K562 (cell line): Measurements from ENCODE around the gene ARHGAP15. TPM values are rescaled to one million over a fixed set of nuclear protein-coding genes. Genes with fewer than 3 reads are reported as not detected.

Experiments
- ATAC-seq: fragments of 200-7000 bp; cut with Tn5 transposase; 3 replicates; pipeline ENCODE4 v1.9.1; 2020; ENCODE audit warnings: moderate library complexity
- BruUV-seq: library from RNA; stranded (reverse); fragments of 400-500 nt; replicated peaks from 2 replicates; lab custom pipeline; 2021; lab: Mats Ljungman, UMichigan
- CTCF ChIA-PET: fragments of 300-600 bp; formaldehyde crosslinking; extraction: SDS; loops from one replicate; lab custom pipeline; 2021; ENCODE audit warnings: low intra/inter-chr PET ratio; lab: Yijun Ruan, JAX
- POLR2A ChIA-PET: fragments of 300-600, 350-650 bp; sonication (Branson Sonifier 250); formaldehyde crosslinking; extraction: SDS; loops from one replicate; lab custom pipeline; 2021; ENCODE audit warnings: antibody characterized with exemption, inconsistent platforms; lab: Yijun Ruan, JAX
- DNase-seq, 4 experiments: peaks; one replicate each; pipeline versions ENCODE4 v3.0.0 to v3.0.0-alpha.2; 2011 to 2018; ENCODE audit warnings: low spot score in 3 of 4, mixed read lengths in 3 of 4; ENCODE audit errors: extremely low read depth in 1 of 4
- FAIRE-seq: peaks from 2 replicates; lab custom pipeline; 2011; peaks lifted over from hg19 to GRCh38; lab: Jason Lieb, UNC
- H2AFZ ChIP-seq: 2 replicates; pipeline ENCODE4 v1.6.0; 2011; ENCODE audit warnings: low read depth, low read length, control low read depth, inconsistent platforms
- H3K27ac ChIP-seq: fragments of 200-600 bp; 3 replicates; pipeline ENCODE4 v1.8.0; 2011; ENCODE audit warnings: low read depth, mild to moderate bottlenecking, control low read depth, inconsistent platforms, low read length, moderate library complexity, mixed read lengths; ENCODE audit errors: extremely low read depth
- H3K27me3 ChIP-seq, 2 experiments: fragments of 300-600 bp in 1 of 2; 2 replicates in 1 of 2; 3 replicates in 1 of 2; pipeline versions ENCODE4 v1.6.0 to v1.8.0; 2011; ENCODE audit warnings: inconsistent platforms in 2 of 2, low read length in 2 of 2, mild to moderate bottlenecking in 1 of 2, mixed read lengths in 1 of 2, moderate library complexity in 1 of 2; ENCODE audit not compliant: control insufficient read depth in 2 of 2, insufficient read depth in 2 of 2
- H3K36me3 ChIP-seq: fragments of 300-600 bp; 3 replicates; pipeline ENCODE4 v1.8.0; 2011; ENCODE audit warnings: mild to moderate bottlenecking, low read length, inconsistent platforms; ENCODE audit not compliant: control insufficient read depth, insufficient read depth
- H3K4me1 ChIP-seq, 2 experiments: fragments of 200-600 bp in 1 of 2; replicated peaks in 1 of 2; 2 replicates in 1 of 2; 3 replicates in 1 of 2; pipeline versions ENCODE4 v1.5.1 to v1.8.0; 2011; ENCODE audit warnings: inconsistent platforms in 2 of 2, low read length in 2 of 2, mild to moderate bottlenecking in 1 of 2, mixed read lengths in 1 of 2, moderate library complexity in 1 of 2; ENCODE audit not compliant: control insufficient read depth in 2 of 2, insufficient read depth in 2 of 2
- H3K4me2 ChIP-seq: 2 replicates; pipeline ENCODE4 v1.6.1; 2011; ENCODE audit warnings: low read length, control low read depth, inconsistent platforms, mixed read lengths; ENCODE audit not compliant: insufficient read depth
- H3K4me3 ChIP-seq: fragments of 200-600 bp; sonication (generic), shearing (Covaris generic); 2 replicates; pipeline ENCODE4 v1.5.1; 2016; ENCODE audit warnings: control low read depth, inconsistent platforms
- H3K79me2 ChIP-seq: fragments of 200-600 bp; 3 replicates; pipeline ENCODE4 v1.8.0; 2011; ENCODE audit warnings: low read length, inconsistent platforms; ENCODE audit not compliant: control insufficient read depth, insufficient read depth
- H3K9ac ChIP-seq, 2 experiments: 2 replicates each; pipeline versions ENCODE4 v1.6.0 to v1.6.1; 2011; ENCODE audit warnings: low read depth in 2 of 2, low read length in 2 of 2, control low read depth in 1 of 2, inconsistent platforms in 1 of 2, mild to moderate bottlenecking in 1 of 2, mixed read lengths in 1 of 2; ENCODE audit not compliant: insufficient read depth in 1 of 2
- H3K9me1 ChIP-seq: one replicate; pipeline ENCODE4 v1.6.0; 2011; ENCODE audit warnings: inconsistent platforms, mild to moderate bottlenecking, low read length, moderate library complexity; ENCODE audit not compliant: control insufficient read depth, insufficient read depth
- H3K9me3 ChIP-seq: replicated peaks from 2 replicates; pipeline ENCODE4 v1.5.1; 2011; ENCODE audit warnings: low read depth, low read length, inconsistent platforms; ENCODE audit not compliant: control insufficient read depth, insufficient read depth
- H4K20me1 ChIP-seq: replicated peaks from 2 replicates; pipeline ENCODE4 v1.6.1; 2011; ENCODE audit warnings: low read length, inconsistent platforms, mixed read lengths; ENCODE audit not compliant: control insufficient read depth, insufficient read depth
- ARID2 ChIP-seq: fragments of 450-650 bp; IDR thresholded peaks from 2 replicates; pipeline ENCODE4 v1.6.1; 2017; ENCODE audit warnings: antibody characterized with exemption, mild to moderate bottlenecking
- BHLHE40 ChIP-seq: IDR thresholded peaks from 2 replicates; pipeline ENCODE4 v1.6.1; 2011; ENCODE audit warnings: low read length, improper control_type of control experiment
- CREM ChIP-seq: IDR thresholded peaks from 2 replicates; pipeline ENCODE4 v1.6.1; 2014; ENCODE audit warnings: antibody characterized with exemption, low read depth
- FOXJ3 ChIP-seq: sonication (generic); formaldehyde crosslinking; IDR thresholded peaks from 2 replicates; pipeline ENCODE4 v1.4.0; 2020; ENCODE audit warnings: mild to moderate bottlenecking, missing genetic modification reagents
- POLR2A ChIP-seq: fragments of 450-650 bp; conservative IDR thresholded peaks from 2 replicates; pipeline ENCODE4 v1.6.1; 2016
- RBM25 ChIP-seq: fragments of 200-400 bp; formaldehyde crosslinking; IDR thresholded peaks from 2 replicates; pipeline ENCODE4 v1.6.1; 2018; ENCODE audit warnings: low read length, low read depth, moderate library complexity; ENCODE audit not compliant: severe bottlenecking
- SMARCE1 ChIP-seq: fragments of 450-650 bp; IDR thresholded peaks from 2 replicates; pipeline ENCODE4 v1.7.1; 2016; ENCODE audit warnings: mild to moderate bottlenecking
- ZNF140 ChIP-seq: fragments of 250-450 bp; sonication (Bioruptor Pico); IDR thresholded peaks from 2 replicates; pipeline ENCODE4 v1.8.0; 2021; ENCODE audit warnings: moderate library complexity, mild to moderate bottlenecking, inconsistent platforms
- ZNF146 ChIP-seq: IDR thresholded peaks from one replicate; pipeline ENCODE4 v1.6.1; 2018; ENCODE audit warnings: missing compliant biosample characterization; ENCODE audit not compliant: unreplicated experiment
- ZNF165 ChIP-seq: fragments of 250-450 bp; sonication (Bioruptor Pico); IDR thresholded peaks from 2 replicates; pipeline ENCODE4 v1.4.0; 2020; ENCODE audit warnings: borderline replicate concordance
- ZNF253 ChIP-seq: fragments of 250-450 bp; sonication (Bioruptor Pico); conservative IDR thresholded peaks from 2 replicates; pipeline ENCODE4 v1.6.1; 2021; ENCODE audit warnings: mild to moderate bottlenecking
- WGBS: fragments of 100-300 bp; shearing (Covaris generic); methylation state at CpG from one replicate; pipeline ENCODE4 v1.1.6; 2016; ENCODE audit warnings: low coverage, mixed read lengths; ENCODE audit not compliant: insufficient coverage; ENCODE audit errors: missing lambda C conversion rate; 5-methylcytosine and 5-hydroxymethylcytosine counted together
- in situ Hi-C: fragments of 300-500 bp; cut with MboI; formaldehyde crosslinking; loops from 4 replicates; pipeline ENCODE4 v1.15.0; 2018; ENCODE audit warnings: inconsistent platforms, mixed read lengths
- intact Hi-C: fragments of 100-400 bp; cut with micrococcal nuclease; formaldehyde crosslinking; loops from 2 replicates; pipeline ENCODE4 v1.14.2; 2022
- polyA plus RNA-seq, 8 experiments: library from polyadenylated mRNA; depleted of rRNA in 4 of 8; stranded (reverse) in 5 of 8; unstranded in 3 of 8; fragments of >200 nt; fragmentation: Nextera tagmentation in 2 of 8; fragmentation: Illumina TruSeq in 1 of 8; extraction: Ambion mirVana in 2 of 8; extraction: Trizol in 1 of 8; gene quantifications; 2 replicates each; pipeline versions ENCODE4 v1.2.1 to v1.2.3, GENCODE V29; 2011 to 2014; ENCODE audit warnings: inconsistent platforms in 1 of 8, missing spikeins in 1 of 8
- total RNA-seq, 7 experiments: library from RNA; depleted of rRNA in 6 of 7; stranded (reverse); fragments of >200 nt in 6 of 7; fragmentation: Illumina TruSeq in 2 of 7; extraction: Trizol in 2 of 7; gene quantifications; 2 replicates each; pipeline versions ENCODE4 v1.2.1 to v1.2.3, GENCODE V29; 2011 to 2021; ENCODE audit warnings: low replicate concordance in 1 of 7
- TF ChIP-seq, protein P1 (sequence below): fragments of 250-450 bp; sonication (Bioruptor Pico); IDR thresholded peaks from 2 replicates; pipeline ENCODE4 v1.8.0; 2021; ENCODE audit warnings: borderline replicate concordance, mild to moderate bottlenecking, moderate library complexity; ENCODE audit not compliant: poor library complexity, severe bottlenecking
- TF ChIP-seq, protein P2 (sequence below): fragments of 450-650 bp; formaldehyde crosslinking; IDR thresholded peaks from 2 replicates; pipeline ENCODE4 v1.4.0; 2022; ENCODE audit warnings: missing genetic modification characterization
- TF ChIP-seq, protein P3 (sequence below): fragments of 250-450 bp; sonication (Bioruptor Pico); IDR thresholded peaks from 2 replicates; pipeline ENCODE4 v1.8.0; 2022; ENCODE audit warnings: inconsistent platforms

Gene ARHGAP15
- total and polyA plus RNA-seq, 9 of the 15 experiments (the other 6 are each of a cell fraction or from before 2014, with no cell fraction given): 1.5 to 17.9 (median 7.9) TPM

DNA sequence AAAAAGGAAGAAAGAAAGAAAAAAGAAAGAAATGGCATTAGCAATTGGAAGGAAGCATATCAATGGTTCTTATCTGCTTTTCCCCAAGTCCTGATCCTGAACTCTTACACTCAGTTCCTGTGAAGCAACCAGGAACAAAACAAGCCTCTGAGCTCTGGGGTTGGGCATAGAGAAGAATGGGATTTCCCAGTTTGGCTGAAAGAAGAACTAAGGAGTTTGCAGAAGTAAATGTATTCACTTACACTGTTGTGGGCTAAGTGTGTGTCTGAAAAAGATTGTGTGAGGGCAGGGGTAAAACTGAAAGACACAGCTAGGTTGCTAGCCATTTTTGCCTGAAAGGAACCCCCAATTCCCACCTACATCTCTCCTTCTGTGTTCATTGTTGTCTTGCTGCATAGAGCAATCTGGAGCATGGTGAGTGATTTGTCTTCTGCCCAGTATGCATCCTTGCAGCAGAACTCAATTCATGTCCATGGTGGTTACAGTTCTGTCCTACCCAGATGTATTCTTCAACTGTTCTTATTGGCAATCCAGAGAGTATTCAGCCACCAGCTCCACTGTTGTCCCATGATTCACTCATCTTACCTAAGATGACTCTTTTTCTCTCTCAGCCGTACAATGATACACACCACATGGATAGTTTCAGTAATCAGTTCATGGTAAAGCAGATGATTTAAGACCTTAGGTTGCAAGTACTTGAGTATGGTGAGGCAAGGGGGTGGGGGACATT is 348.7 kb downstream of the ARHGAP15 start:
- CTCF ChIA-PET: no interaction called here
- no TSS peak for BruUV-seq
- TF ChIP-seq ZNF165 (CRISPR knock-in tag) (no peak), FOXJ3 (CRISPR knock-in tag) (no peak)
- TF ChIP-seq, protein P1, sequence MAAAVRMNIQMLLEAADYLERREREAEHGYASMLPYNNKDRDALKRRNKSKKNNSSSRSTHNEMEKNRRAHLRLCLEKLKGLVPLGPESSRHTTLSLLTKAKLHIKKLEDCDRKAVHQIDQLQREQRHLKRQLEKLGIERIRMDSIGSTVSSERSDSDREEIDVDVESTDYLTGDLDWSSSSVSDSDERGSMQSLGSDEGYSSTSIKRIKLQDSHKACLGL (CRISPR knock-in tag): no peak
- TF ChIP-seq, all 486 proteins: peak for 0
- H3K9ac ChIP-seq: no peak overlapping the region
- intact Hi-C loops: no loop called here
- no peaks in the 10 kb centered on the region for H3K9me3 ChIP-seq
- H2AFZ ChIP-seq: no peak overlapping the region
- H3K4me2 ChIP-seq: no peak overlapping the region
- no peaks in the 10 kb centered on the region for H3K27me3 ChIP-seq
- no peaks in the 10 kb centered on the region for H4K20me1 ChIP-seq
- no peak overlapping the region for H3K27ac ChIP-seq
- WGBS: 6% methylated on average over 1 of the region's 1 CpG
- DNase-seq (no peak), FAIRE-seq (no peak), ATAC-seq (no peak)
- no peak overlapping the region for H3K4me3 ChIP-seq
- no peaks in the 10 kb centered on the region for H3K36me3 ChIP-seq
- no peaks in the 10 kb centered on the region for H3K9me1 ChIP-seq
- H3K79me2 ChIP-seq: no peaks in the 10 kb centered on the region
- in situ Hi-C loops: no loop called here
- H3K4me1 ChIP-seq: no peaks in the 10 kb centered on the region
- POLR2A ChIA-PET: no interaction called here

DNA sequence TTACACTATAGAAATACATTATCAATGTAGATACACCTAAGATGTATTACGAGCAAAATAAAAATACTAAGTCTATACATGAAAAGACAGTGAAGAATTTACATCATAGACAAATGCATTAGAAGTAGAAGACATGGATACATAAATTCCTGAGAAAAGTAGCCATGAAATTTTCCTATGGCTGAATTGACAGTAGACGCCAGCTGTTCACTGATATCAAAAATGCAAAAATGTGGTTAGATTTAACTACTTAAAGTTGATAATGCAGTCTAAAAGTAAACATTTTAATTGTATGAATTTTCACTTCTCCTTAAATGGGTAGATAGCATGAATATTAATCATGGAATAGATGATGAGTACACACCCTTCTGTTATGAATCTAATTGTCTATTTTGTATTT is 350.9 kb downstream of the ARHGAP15 start:
- H4K20me1 ChIP-seq: no peaks in the 10 kb centered on the region
- no TSS peak for BruUV-seq
- H3K9me3 ChIP-seq: no peaks in the 10 kb centered on the region
- no peak for ATAC-seq
- H3K4me1 ChIP-seq: no peaks in the 10 kb centered on the region
- H3K27ac ChIP-seq: no peak overlapping the region
- no peak overlapping the region for H3K4me2 ChIP-seq
- WGBS: 19% methylated on average over 2 of the region's 2 CpGs
- FAIRE-seq: no peak
- H3K27me3 ChIP-seq: no peaks in the 10 kb centered on the region
- H3K9ac ChIP-seq: no peak overlapping the region
- DNase-seq: no peak
- intact Hi-C loops (no loop called here), in situ Hi-C loops (no loop called here)
- ChIA-PET CTCF (interaction anchor here (0.6 kb wide), 1 partner anchor 10 kb away, joined by 3 read pairs; no protein-coding TSS in a partner anchor), POLR2A (no interaction called here)
- H3K79me2 ChIP-seq: no peaks in the 10 kb centered on the region
- no peaks in the 10 kb centered on the region for H3K9me1 ChIP-seq
- H2AFZ ChIP-seq: no peak overlapping the region
- H3K36me3 ChIP-seq: no peaks in the 10 kb centered on the region
- no peak overlapping the region for H3K4me3 ChIP-seq
- TF ChIP-seq ZNF253 (no peak), SMARCE1 (no peak), RBM25 (no peak), ZNF140 (no peak), CREM (no peak), BHLHE40 (no peak), ZNF146 (no peak), POLR2A (no peak), ARID2 (no peak)
- TF ChIP-seq, protein P2, sequence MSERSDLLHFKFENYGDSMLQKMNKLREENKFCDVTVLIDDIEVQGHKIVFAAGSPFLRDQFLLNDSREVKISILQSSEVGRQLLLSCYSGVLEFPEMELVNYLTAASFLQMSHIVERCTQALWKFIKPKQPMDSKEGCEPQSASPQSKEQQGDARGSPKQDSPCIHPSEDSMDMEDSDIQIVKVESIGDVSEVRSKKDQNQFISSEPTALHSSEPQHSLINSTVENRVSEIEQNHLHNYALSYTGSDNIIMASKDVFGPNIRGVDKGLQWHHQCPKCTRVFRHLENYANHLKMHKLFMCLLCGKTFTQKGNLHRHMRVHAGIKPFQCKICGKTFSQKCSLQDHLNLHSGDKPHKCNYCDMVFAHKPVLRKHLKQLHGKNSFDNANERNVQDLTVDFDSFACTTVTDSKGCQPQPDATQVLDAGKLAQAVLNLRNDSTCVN (CRISPR knock-in tag): no peak
- TF ChIP-seq, protein P3, sequence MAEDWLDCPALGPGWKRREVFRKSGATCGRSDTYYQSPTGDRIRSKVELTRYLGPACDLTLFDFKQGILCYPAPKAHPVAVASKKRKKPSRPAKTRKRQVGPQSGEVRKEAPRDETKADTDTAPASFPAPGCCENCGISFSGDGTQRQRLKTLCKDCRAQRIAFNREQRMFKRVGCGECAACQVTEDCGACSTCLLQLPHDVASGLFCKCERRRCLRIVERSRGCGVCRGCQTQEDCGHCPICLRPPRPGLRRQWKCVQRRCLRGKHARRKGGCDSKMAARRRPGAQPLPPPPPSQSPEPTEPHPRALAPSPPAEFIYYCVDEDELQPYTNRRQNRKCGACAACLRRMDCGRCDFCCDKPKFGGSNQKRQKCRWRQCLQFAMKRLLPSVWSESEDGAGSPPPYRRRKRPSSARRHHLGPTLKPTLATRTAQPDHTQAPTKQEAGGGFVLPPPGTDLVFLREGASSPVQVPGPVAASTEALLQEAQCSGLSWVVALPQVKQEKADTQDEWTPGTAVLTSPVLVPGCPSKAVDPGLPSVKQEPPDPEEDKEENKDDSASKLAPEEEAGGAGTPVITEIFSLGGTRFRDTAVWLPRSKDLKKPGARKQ: no peak
